Prostate gland (tissue), 2 donors: ENCODE data around the gene ATG7.

Source experiments
- CTCF ChIP-seq, 4 experiments: fragments of 200-600 bp in 2 of 4; fragments of 450-650 bp in 2 of 4; sonication (generic) in 2 of 4; IDR thresholded peaks; 1 replicate in 3 of 4; 2 replicates in 1 of 4; pipeline ENCODE4 v1.5.1; 2016 to 2019; ENCODE audit warnings: antibody characterized with exemption in 4 of 4, mild to moderate bottlenecking in 2 of 4, moderate library complexity in 2 of 4
- POLR2AphosphoS5 ChIP-seq: sonication (generic); formaldehyde crosslinking; IDR thresholded peaks from one replicate; pipeline ENCODE4 v1.6.1; 2017; ENCODE audit warnings: antibody characterized with exemption

GRCh38 chr3:11546657-11547302, 274.6 kb downstream of the ATG7 start:
- no peak for TF ChIP-seq CTCF (IDR thresholded peaks at IDR 0.05)
- TF ChIP-seq POLR2AphosphoS5: no peak
